HPDE6-E6E7 (cell line): ENCODE results near the gene FIGN.

Experiments used
- DNase-seq: peaks from one replicate; pipeline ENCODE4 v3.0.0; 2011; ENCODE audit warnings: missing footprints; ENCODE audit errors: extremely low spot score

The FIGN gene

DNA sequence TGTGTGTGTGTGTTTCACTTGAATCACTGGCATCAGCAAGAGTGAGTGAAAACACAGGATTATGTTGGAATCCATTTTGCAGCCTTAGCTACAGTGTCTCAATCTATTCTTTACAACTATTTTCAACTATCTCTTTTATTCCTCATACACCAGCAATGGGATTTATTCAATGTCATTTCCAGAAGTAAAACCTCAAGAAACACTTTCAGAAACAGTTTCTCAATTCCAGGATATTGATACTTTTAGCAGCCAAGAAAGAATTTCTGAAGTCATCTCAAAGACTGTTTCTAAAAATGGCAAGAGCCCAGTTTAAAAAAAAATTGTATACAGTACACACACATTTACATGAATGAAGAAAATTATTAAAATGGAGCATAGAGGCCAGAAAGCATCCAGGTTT lies 171.6 kb downstream of the FIGN start:
- no peak for DNase-seq

DNA sequence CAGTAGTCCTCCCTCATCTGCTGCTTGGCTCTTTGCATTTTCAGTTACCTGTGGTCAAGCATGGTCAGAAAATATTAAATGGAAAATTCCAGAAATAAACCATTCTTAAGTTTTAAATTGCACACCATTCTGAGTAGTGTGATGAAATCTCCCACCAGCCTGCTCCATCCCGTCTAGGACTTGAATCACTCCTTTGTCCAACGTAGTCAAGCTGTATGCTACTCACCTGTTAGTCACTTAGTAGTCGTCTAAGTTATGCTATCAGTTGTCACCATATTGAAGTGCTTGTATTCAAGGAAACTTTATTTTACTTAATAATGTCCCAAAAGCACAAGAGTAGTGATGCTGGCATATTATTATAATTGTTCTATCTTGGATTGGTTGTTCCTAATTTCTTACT lies 172.5 kb downstream of the FIGN start:
- DNase-seq = no peak

- DNase-seq = no peak
Measured at GRCh38 chr2:163558251-163559021, 177.4 kb downstream of the FIGN start.

DNA sequence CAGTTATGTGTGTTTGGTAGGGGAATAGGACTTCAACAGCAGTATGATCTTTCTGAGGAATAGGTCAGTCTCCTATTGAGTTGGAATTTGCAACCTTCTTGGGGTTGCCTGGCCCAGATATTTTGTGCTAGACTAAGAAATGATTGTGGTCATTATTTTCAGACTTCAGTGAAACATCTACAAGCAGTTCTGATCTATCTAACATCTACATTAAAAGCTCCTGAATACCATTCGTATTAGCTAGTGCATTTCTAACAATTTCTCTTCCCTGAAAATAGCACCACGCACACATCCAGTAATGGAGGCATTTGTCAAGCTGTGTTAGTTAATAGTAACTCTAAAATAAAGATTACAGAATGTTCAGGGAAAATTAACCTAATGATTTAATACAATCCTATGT lies 179.3 kb downstream of the FIGN start:
- no peak for DNase-seq

- DNase-seq = no peak
Measured at GRCh38 chr2:163554864-163555263, 180.9 kb downstream of the FIGN start.

- DNase-seq = no peak
Measured at GRCh38 chr2:163553601-163554000, 182.2 kb downstream of the FIGN start.

GRCh38 chr2:163552758-163553157 lies 183.1 kb downstream of the FIGN start:
- DNase-seq = no peak

DNA sequence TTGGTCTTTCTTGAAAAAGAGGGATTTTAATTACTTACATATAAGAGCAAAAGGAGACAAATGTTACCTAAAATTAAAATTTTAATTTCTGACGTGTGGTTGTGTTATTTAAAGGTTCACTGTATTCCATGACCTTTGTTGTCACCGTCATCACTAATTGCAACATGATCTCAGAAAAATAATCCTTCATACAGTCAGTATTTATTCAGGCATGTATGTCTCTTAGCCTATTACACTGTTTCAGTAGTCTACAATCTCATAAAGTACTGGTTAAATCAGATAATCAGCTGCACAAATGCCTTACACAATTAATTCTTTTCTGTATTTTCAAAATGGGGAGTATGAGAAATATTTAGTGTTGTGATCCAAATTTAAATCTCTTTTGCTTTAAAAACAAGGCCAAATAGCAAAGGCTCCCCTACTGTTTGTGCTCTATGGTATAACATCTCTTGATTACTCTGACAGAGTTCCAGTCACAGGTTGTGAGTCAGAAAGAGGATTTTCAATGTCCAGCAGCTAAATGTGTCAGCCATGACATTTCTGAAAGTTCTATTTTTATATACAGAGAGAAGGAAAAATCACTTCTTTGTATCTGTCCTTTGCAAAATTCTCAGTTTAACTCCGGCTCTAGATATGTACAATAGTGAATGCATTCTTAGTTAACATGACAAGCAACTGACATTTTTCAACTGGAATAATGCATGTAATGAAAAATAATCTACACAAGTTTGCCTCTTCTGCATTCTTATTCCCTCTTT lies 184.0 kb downstream of the FIGN start:
- no peak for DNase-seq

- DNase-seq = no peak
Measured at GRCh38 chr2:163548970-163549369, 186.8 kb downstream of the FIGN start.
